HG03565 (cell line): Measurements from ENCODE around the gene PRKCA.
"Not testable (repeated sequence)": the region's sequence is repeated elsewhere in the genome, so short reads cannot be mapped to it uniquely, and the experiment has no call there.

ENCODE experiments used
- ATAC-seq: cut with Tn5 transposase; IDR thresholded peaks from one replicate; pipeline ENCODE4 v1.9.1; 2021; ENCODE audit warnings: mild to moderate bottlenecking, moderate library complexity; ENCODE audit not compliant: unreplicated experiment

Gene PRKCA

GRCh38 chr17:66480802-66481201 lies 178.4 kb downstream of the PRKCA start:
- no peak for ATAC-seq

GRCh38 chr17:66481271-66481670 lies 178.9 kb downstream of the PRKCA start:
- no peak for ATAC-seq

- ATAC-seq = no peak
Observed at GRCh38 chr17:66483906-66484305, 181.5 kb downstream of the PRKCA start.

GRCh38 chr17:66485309-66485947 lies 183.0 kb downstream of the PRKCA start:
- ATAC-seq = no peak

GRCh38 chr17:66487121-66487520 lies 184.7 kb downstream of the PRKCA start:
- ATAC-seq = no peak

GRCh38 chr17:66487981-66488468 lies 185.6 kb downstream of the PRKCA start:
- no peak for ATAC-seq

- ATAC-seq = no peak
Observed at GRCh38 chr17:66488864-66489263, 186.5 kb downstream of the PRKCA start.

GRCh38 chr17:66489576-66489975 lies 187.2 kb downstream of the PRKCA start:
- not testable (repeated sequence) for ATAC-seq

GRCh38 chr17:66491213-66491612 lies 188.8 kb downstream of the PRKCA start:
- ATAC-seq = no peak

GRCh38 chr17:66491665-66492064 lies 189.3 kb downstream of the PRKCA start:
- no peak for ATAC-seq

- no peak for ATAC-seq
Observed at GRCh38 chr17:66492080-66492479, 189.7 kb downstream of the PRKCA start.

GRCh38 chr17:66492561-66493005 lies 190.2 kb downstream of the PRKCA start:
- ATAC-seq = no peak

- ATAC-seq = no peak
Observed at GRCh38 chr17:66493283-66494019, 191.0 kb downstream of the PRKCA start.

- ATAC-seq = no peak
Observed at GRCh38 chr17:66494023-66494803, 191.8 kb downstream of the PRKCA start.

- ATAC-seq = no peak
Observed at GRCh38 chr17:66495035-66495434, 192.6 kb downstream of the PRKCA start.

GRCh38 chr17:66496306-66496705 lies 193.9 kb downstream of the PRKCA start:
- ATAC-seq = no peak

- no peak for ATAC-seq
Observed at GRCh38 chr17:66498580-66498979, 196.2 kb downstream of the PRKCA start.

GRCh38 chr17:66506641-66507040 lies 204.2 kb downstream of the PRKCA start:
- ATAC-seq = no peak

- no peak for ATAC-seq
Observed at GRCh38 chr17:66507103-66507923, 204.9 kb downstream of the PRKCA start.

GRCh38 chr17:66507982-66508760 lies 205.8 kb downstream of the PRKCA start:
- ATAC-seq = no peak
